NCI-H526 (cell line): Measurements from ENCODE around the gene TRIM62.
"Not testable (repeated sequence)": the region's sequence is repeated elsewhere in the genome, so short reads cannot be mapped to it uniquely, and the experiment has no call there.

Experiments used
- DNase-seq, 2 experiments: peaks; one replicate each; lab custom pipeline; 2025; lab: John Stamatoyannopoulos, UW

Gene TRIM62

DNA sequence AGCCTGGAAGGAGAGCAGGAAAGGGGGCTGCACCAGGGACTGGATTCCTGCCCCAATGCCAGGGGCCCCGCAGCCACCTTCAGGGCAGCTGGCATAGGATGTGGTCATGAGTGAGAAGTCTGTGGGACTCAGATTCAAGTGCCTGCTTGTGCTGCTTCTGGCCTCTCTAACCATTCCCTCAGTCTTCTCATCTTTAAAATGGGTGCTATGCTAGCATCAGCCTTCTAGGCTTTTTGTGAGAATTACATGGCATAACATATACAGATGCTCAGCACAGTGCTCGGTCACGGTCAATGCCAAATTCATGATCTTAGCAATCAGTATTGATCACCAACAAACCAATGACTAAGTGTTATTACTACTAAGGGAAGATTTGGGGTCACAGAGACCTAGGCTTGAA is 23.5 kb downstream of the TRIM62 start:
- no peak for DNase-seq

DNA sequence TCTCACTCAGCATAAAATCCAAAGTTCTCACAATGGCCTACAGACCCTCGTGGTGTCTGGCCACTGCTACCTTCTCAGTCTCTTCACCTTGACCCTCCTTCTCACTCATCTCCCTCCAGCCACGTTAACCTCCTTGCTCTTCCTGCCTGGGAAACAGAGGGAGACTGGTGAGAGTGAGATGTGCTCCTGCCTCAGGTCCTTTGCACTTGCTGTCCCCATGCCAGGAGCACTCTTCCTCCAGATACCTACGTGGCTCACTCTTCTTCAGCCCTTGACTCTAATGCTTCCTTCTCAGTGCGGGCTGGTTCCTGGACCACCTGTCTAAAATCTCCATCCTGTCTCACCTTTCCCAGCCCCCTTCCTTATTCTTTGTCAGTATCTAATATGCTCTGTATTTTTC is 24.7 kb downstream of the TRIM62 start:
- no peak for DNase-seq

DNA sequence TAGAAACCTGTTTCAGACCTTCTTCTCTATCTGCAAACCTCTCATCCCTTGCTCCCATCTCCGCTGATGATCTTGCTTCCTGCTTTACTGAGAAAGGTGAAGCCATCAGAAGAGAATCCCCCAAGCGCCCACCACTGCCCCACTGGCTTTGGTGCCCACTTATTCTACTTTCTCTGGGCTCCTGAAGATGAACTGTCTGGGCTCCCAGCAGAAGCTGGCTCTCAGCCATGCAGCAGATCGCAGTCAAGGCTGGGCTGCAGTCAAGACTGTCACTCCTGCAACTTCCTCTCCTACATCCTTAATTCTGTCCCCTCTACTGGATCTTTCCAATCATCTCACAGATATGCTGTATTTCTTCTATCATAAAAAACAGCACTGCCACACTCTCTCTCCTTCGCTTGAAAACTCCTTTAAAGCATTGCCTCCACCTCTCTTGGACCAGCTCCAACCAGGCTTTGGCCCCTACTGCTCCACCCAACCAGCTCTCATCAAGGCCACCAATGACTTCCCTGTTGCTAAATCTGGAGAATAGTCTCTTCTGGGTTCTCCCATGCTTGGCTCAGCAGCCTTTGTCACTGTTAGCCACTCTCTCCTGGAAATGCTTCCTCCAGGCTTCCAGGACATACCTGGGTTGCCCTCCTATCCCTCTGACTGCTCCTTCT is 25.8 kb downstream of the TRIM62 start:
- DNase-seq, result no peak

- no peak for DNase-seq
Measured at GRCh38 chr1:33153650-33154049, 28.2 kb downstream of the TRIM62 start.

DNA sequence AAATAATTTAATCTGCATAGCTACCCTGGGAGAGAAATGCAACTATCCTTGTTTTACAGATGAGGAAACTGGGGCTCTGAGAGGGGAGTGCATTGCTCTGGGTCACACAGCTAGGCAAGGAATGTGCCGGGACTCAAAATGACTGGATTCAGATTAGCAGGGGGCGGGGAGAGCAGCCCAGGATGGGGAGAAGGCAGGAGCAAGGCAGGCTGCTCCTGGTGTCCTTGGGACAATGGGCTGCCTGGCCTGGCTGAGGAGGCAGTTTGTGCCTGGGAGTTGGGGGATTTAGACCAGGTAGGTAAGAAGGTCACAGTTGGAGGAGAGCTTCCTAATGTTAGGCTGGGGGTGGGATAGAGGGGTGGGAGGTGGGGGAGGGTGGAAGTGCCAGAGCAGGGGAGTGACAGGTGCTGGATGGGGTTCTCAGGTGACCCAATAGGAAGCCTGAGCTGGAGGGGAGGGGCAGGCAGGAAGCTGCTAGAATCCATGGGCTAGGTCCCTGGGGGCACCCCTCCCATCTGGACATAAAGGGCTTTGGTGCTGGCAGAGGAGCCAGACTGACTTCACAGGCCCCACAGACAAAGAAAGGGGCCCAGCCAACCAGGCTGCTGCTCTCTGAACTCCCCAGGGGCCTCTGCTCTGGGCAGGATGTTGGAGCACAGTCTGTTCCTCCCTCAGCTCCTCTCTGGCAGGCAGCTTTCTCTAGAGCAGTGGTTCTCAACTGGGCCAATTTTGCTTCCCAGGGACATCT is 29.0 kb downstream of the TRIM62 start:
- peak; percentile 72 to 88 for DNase-seq

- no peak for DNase-seq
Measured at GRCh38 chr1:33151116-33151515, 30.7 kb downstream of the TRIM62 start.

GRCh38 chr1:33150522-33150921 is 31.3 kb downstream of the TRIM62 start:
- DNase-seq, result no peak

DNA sequence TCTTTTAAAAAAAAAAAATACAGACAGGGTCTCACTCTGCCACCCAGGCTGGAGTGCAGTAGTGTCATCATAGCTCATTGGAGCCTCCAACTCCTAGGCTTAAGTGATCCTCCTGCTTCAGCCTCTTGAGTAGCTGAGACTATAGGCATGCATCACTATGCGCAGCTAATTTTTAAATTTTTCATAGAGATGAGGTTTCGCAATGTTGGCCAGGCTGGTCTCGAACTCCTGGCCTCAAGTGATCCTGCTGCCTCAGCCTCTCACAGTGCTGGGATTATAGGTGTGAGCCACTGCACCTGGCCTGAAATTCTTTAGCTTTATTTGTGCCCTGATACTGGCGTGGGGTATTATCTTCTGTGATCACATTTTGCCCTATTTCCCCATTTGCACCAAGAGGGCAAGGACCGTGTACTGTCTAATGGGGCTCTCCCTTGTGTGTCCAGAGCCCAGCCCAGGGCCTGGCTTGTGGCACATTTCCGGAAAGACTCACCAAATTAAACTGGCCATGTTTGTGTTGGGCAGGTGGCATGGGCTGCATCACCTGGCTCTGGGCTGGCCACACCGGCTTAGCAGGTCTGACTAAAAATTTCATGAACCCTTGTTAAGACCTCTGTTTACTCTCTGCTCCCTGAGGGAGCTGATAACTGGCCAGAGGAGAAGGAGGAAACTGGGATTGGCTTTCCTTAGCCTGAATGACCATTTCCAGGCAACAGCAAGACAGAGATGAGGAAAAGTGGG is 32.2 kb downstream of the TRIM62 start:
- no peak for DNase-seq

GRCh38 chr1:33148615-33149014 is 33.2 kb downstream of the TRIM62 start:
- DNase-seq, result no peak

DNA sequence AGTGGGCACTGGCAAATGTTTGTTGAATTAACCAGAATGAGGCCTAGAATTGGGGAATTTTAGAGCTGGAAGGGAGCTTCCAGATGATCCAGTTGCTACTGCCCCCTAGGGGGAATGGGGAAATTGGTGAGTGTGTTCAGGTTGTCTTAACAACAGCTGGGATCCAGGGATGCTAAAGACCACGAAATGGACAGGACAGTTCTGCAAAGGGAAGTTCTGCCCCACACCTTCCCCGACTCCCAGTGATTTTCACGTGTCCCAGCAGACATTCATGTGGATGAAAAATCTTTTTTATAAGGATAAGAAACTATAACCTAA is 33.9 kb downstream of the TRIM62 start:
- peak in 1 of 2 experiments; percentile 22 for DNase-seq

GRCh38 chr1:33147275-33147996 is 34.4 kb downstream of the TRIM62 start:
- DNase-seq, result no peak

DNA sequence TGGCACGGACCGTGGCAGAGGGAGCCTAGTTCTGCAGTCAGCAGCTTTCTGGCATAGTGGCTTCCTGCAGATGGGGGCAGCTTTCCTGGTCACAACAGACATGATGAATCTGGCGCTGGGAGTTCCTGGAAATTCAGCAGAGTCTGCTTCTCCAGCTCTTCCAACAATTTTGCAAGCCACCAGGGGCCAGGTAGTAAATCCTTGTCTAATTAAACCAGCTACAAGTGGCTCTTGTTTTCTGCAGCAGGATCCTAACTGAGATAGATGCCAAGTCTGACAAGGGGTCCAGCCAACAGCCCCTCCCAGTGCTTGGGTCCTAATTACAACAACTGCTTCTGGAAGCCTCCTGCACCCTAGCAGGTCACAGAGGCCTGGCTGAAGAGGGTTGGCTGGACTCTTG is 35.8 kb downstream of the TRIM62 start:
- DNase-seq, result no peak

DNA sequence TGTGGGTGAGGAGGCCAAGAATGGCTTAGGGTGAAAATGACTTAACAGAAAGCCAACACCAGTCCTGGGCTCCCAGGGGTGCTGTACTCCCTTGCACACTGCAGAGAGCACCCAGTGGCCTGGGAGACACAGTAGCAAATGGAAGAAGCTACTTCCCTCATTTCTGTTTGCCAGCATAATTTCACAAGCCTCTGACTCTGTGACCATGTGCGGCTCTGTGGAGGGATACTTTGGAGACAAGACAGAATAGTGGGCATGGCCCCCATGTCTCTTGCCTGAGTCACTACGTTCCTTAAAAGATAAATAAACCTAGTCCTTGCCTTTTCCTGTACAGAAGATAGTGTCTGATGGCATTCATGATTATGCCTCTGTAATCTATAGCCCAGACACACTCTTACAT is 38.1 kb downstream of the TRIM62 start:
- DNase-seq, result no peak

DNA sequence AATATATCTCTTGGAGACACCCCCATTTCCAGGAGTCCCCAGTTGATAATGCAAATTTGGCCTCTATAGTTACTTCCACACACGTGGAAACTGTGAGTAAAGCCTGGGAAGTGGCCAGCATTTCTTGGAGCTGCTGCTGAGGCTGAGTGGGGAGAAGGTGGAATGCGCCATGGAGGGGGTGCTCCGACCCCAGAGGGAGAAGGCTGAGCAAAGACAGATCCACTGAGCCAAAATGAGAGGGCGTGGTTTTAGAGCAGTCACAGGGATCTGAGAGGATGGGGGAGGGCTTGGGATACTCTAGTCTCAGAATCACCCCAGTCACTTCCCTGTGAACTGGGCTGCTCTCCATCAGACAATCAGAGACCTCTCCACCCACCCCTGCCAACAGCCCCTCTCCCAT is 38.7 kb downstream of the TRIM62 start:
- no peak for DNase-seq

DNA sequence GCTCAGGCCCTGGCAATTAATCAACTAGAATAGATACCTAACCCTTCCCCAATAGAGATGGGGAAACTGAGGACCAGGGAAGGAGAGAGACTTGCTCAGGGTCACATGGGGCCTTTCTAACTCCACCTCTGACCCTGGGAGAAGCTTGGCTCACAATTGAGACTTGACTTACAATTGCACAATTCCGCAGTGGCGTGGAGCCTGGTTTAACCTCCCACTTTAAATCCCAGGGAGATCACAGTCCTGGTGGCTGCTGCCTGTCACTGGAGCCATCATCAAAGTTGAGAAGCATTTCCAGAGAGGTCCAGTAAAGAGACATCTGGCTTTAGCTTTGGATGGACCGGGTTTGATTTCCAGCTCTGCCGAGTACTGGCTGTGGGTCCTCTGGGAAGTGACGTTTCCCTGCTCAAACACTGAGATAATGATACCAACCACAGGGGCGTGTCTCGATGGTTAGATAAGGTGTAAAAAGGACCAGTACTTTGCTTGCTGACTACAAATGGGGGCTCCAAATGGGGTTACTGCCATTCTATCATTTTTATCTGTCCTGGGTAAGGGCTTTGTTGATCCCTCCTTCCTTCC is 39.3 kb downstream of the TRIM62 start:
- no peak for DNase-seq

DNA sequence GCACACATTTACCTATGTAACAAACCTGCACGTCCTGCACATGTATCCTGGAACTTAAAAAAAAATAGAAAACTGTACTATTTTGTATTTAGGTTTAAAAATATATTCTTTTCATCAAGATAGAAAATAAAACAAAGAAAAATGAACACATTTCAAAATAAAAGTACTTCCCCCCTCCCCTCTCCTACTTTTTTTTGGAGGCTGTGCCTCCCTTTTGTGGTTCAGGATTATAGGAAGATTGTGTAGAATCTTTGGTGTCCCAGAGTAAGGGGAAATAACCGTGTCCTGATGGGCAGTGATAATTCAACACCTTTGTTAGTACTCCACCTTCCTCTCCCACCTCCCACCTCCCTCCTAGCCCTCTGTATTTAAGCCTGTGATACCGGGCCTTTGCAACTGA is 40.1 kb downstream of the TRIM62 start:
- DNase-seq, result no peak

DNA sequence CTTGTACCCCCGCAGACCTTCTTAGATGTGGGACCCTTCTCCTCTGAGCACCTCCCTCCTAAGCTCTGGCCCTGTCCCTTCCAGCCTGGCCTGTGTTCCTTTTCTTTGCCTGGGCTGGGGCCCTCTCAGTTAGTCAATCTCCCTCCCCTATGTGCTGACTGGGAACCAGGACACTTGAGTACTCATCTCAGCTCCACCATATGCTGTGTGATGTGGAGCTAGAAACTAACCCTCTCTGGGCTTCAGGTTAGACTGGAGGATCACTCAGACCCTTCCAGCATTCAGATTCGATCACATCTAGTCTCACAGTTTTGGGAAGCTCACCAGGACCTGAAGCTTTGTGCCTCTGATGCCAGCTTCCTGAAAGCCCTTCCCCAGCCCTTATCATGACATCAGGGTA is 40.6 kb downstream of the TRIM62 start:
- no peak for DNase-seq

DNA sequence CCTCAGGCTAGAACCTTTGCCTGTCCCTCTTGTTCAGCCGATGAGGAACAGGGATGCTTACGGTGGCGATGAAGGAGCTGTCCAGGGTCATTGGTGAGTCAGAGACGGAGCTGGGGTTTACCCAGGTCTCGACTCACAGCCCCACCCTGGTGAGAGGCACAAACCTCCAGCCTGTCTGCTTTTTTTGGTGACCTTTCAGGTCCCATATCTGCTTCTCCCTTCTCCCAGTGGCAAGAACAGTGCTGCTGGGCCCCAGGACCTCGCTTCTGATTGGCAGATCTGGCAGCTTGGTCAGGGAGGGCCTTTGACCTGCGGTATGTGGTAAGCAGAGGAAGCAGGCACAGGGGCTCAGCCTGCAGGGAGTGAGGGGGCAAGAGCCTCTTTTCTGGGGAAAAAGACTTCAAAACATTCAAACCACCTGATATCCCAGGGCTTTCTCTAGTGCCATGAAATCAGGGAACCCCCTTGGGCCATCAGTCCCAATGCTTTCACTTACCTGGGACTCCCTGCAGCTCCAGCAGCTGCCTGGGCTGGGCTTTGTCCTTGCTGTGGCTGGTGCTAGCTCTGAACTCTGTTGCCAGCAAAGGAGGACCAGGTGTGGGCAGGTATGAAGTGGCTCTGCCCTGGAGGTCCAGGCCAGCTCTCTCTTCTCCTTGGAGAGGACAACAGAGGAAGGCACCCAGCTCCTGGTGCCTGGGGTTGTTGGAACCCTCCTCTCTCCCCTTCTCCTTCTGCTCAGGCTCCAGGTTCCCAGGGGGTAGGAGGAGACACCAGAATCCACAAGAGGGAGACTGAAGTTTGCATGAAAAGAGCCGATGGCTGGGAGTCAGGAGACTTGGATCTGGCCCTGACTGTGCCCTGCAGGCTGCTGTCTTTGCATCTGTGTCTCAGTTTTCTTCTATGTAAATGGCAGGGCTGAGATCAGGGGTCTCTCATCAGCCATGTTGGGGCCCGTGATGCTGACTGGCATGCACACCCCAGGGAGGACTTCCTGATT is 41.4 kb downstream of the TRIM62 start:
- DNase-seq, result peak in 1 of 2 experiments; percentile 42

GRCh38 chr1:33137800-33138199 is 44.0 kb downstream of the TRIM62 start:
- DNase-seq, result peak; percentile 7 to 60

- DNase-seq, result not testable (repeated sequence)
Measured at GRCh38 chr1:33136041-33136440, 45.8 kb downstream of the TRIM62 start.
